Thoracic aorta (tissue), 2 donors: Measurements from ENCODE around the gene SLC17A8. TPM values are rescaled to one million over a fixed set of nuclear protein-coding genes. Genes with fewer than 3 reads are reported as not detected.

ENCODE experiments used
- ATAC-seq: fragments of 150-250 bp; one replicate; pipeline ENCODE4 v1.8.0; 2017; ENCODE audit warnings: low read depth; ENCODE audit not compliant: insufficient number of reproducible peaks, low FRiP score
- DNase-seq: peaks from one replicate; pipeline ENCODE4 v3.0.0-alpha.2; 2020; ENCODE audit warnings: low spot score
- H3K27ac ChIP-seq, 2 donors: fragments of 200-600 bp; sonication (generic); 1 replicate in 1 of 2; 2 replicates in 1 of 2; pipeline ENCODE4 v1.5.1; 2016; ENCODE audit warnings: mild to moderate bottlenecking in 2 of 2, moderate library complexity in 2 of 2
- H3K27me3 ChIP-seq: fragments of 200-600 bp; sonication (generic); replicated peaks from 2 replicates; pipeline ENCODE4 v1.6.0; 2016; ENCODE audit warnings: mild to moderate bottlenecking; ENCODE audit not compliant: insufficient read depth
- H3K36me3 ChIP-seq: fragments of 200-600 bp; sonication (generic); one replicate; pipeline ENCODE4 v1.5.1; 2016
- H3K4me1 ChIP-seq, 2 donors: fragments of 200-600 bp; sonication (generic); 1 replicate in 1 of 2; 2 replicates in 1 of 2; pipeline versions ENCODE4 v1.5.1 to v1.6.0; 2016; ENCODE audit warnings: low read depth in 2 of 2, mild to moderate bottlenecking in 1 of 2; ENCODE audit not compliant: control insufficient read depth in 1 of 2
- H3K4me3 ChIP-seq: fragments of 200-600 bp; sonication (generic); 2 replicates; pipeline ENCODE4 v1.5.1; 2016; ENCODE audit warnings: mild to moderate bottlenecking
- H3K9me3 ChIP-seq: fragments of 200-600 bp; sonication (generic); 2 replicates; pipeline ENCODE4 v1.5.1; 2016
- total RNA-seq, 2 donors: library from RNA; depleted of rRNA; stranded (reverse); fragments of >200 nt; gene quantifications; one replicate each; pipeline versions ENCODE4 v1.1.0 to v1.2.3, GENCODE V29; 2016
- TF ChIP-seq, protein P1 (sequence below): fragments of 200-600 bp; sonication (generic); IDR thresholded peaks from one replicate; pipeline ENCODE4 v1.5.1; 2019; ENCODE audit warnings: antibody characterized with exemption

Gene SLC17A8
- total RNA-seq, 2 donors from 2014 or later: not detected

DNA sequence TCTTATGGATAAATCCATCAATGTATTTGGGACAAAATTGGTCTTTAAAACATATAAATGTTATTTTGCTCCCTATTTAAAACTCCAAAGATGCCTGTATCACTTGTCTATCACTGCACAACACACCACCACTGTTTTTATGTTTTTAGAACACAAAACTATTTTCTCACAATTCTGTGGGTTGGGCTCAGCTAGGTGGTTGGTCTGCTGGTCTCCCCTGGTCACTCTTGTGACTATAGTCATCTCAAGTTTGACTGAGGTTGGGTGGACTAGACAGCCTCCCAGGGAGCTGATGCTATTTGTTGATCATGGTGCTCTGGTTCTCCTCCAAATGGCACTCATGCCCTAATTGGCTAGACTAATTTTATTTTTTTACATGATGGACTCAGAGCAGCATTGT, 77.3 kb downstream of the SLC17A8 start:
- Histone ChIP-seq H3K9me3 (no peaks in the 10 kb centered on the region), H3K4me3 (no peak overlapping the region), H3K27me3 (no peaks in the 10 kb centered on the region), H3K4me1 (no peaks in the 10 kb centered on the region), H3K27ac (no peak overlapping the region), H3K36me3 (no peaks in the 10 kb centered on the region)
- TF ChIP-seq, protein P1, sequence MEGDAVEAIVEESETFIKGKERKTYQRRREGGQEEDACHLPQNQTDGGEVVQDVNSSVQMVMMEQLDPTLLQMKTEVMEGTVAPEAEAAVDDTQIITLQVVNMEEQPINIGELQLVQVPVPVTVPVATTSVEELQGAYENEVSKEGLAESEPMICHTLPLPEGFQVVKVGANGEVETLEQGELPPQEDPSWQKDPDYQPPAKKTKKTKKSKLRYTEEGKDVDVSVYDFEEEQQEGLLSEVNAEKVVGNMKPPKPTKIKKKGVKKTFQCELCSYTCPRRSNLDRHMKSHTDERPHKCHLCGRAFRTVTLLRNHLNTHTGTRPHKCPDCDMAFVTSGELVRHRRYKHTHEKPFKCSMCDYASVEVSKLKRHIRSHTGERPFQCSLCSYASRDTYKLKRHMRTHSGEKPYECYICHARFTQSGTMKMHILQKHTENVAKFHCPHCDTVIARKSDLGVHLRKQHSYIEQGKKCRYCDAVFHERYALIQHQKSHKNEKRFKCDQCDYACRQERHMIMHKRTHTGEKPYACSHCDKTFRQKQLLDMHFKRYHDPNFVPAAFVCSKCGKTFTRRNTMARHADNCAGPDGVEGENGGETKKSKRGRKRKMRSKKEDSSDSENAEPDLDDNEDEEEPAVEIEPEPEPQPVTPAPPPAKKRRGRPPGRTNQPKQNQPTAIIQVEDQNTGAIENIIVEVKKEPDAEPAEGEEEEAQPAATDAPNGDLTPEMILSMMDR: no peak
- no peak for DNase-seq
- no peak for ATAC-seq

- Histone ChIP-seq H3K27me3 (no peaks in the 10 kb centered on the region), H3K36me3 (no peaks in the 10 kb centered on the region), H3K4me3 (no peak overlapping the region), H3K27ac (no peak overlapping the region), H3K4me1 (no peaks in the 10 kb centered on the region), H3K9me3 (no peaks in the 10 kb centered on the region)
- no peak for DNase-seq
- ATAC-seq: no peak
- TF ChIP-seq, protein P1: no peak
These were observed 79.1 kb downstream of the SLC17A8 start for GRCh38 chr12:100435957-100436356.

- no peak overlapping the region for H3K4me3 ChIP-seq
- ATAC-seq (no peak), DNase-seq (no peak)
- no peaks in the 10 kb centered on the region for H3K4me1 ChIP-seq
- no peaks in the 10 kb centered on the region for H3K36me3 ChIP-seq
- H3K27ac ChIP-seq: no peak overlapping the region
- no peaks in the 10 kb centered on the region for H3K9me3 ChIP-seq
- H3K27me3 ChIP-seq: no peaks in the 10 kb centered on the region
- TF ChIP-seq, protein P1: no peak
These were observed 80.4 kb downstream of the SLC17A8 start for GRCh38 chr12:100437038-100437841.

DNA sequence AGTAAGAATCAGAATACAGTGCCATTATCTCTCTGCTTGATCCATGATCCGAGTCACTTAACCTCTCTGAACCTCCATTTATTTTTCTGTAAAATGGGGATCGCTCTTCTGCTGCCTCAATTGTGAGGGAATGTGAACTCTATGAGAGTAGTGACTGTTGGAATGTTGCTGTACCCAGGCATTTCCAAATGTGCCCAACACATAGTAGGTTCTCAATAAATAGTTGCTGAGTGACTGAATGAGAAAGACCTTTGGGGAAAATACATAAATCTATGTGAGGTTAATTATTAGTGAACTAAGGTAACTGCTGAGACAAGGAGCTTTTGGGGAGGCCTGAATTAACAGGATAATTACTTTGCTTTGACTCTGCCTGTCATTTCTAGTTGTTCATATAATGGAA, 82.9 kb downstream of the SLC17A8 start:
- TF ChIP-seq, protein P1: no peak
- no peaks in the 10 kb centered on the region for H3K4me1 ChIP-seq
- H3K4me3 ChIP-seq: no peak overlapping the region
- H3K36me3 ChIP-seq: no peaks in the 10 kb centered on the region
- ATAC-seq (no peak), DNase-seq (no peak)
- H3K27ac ChIP-seq: no peak overlapping the region
- H3K27me3 ChIP-seq: no peaks in the 10 kb centered on the region
- no peaks in the 10 kb centered on the region for H3K9me3 ChIP-seq

- DNase-seq (no peak), ATAC-seq (no peak)
- H3K9me3 ChIP-seq: no peaks in the 10 kb centered on the region
- H3K36me3 ChIP-seq: no peaks in the 10 kb centered on the region
- TF ChIP-seq, protein P1: no peak
- no peak overlapping the region for H3K4me3 ChIP-seq
- H3K27ac ChIP-seq: no peak overlapping the region
- no peaks in the 10 kb centered on the region for H3K4me1 ChIP-seq
- no peaks in the 10 kb centered on the region for H3K27me3 ChIP-seq
These were observed 85.5 kb downstream of the SLC17A8 start for GRCh38 chr12:100442403-100442802.
